DND-41 (cell line): Measurements from ENCODE around the gene IPO4.

Experiments used
- ATAC-seq: fragments of 200-7000 bp; cut with Tn5 transposase; 3 replicates; pipeline ENCODE4 v1.9.1; 2021; ENCODE audit warnings: low read depth; ENCODE audit not compliant: insufficient read depth
- DNase-seq: peaks from one replicate; pipeline ENCODE4 v3.0.0-alpha.2; 2020
- H2AFZ ChIP-seq: 2 replicates; pipeline ENCODE4 v1.6.0; 2012; ENCODE audit warnings: low read depth, low read length
- H3K27ac ChIP-seq: 2 replicates; pipeline ENCODE4 v1.5.1; 2012; ENCODE audit warnings: low read length, inconsistent platforms
- H3K27me3 ChIP-seq: fragments of 200-600 bp; sonication (generic); 2 replicates; pipeline ENCODE4 v1.6.0; 2012; ENCODE audit warnings: low read length, mild to moderate bottlenecking, inconsistent platforms; ENCODE audit not compliant: insufficient read depth, poor library complexity
- H3K36me3 ChIP-seq: 2 replicates; pipeline ENCODE4 v1.5.1; 2012; ENCODE audit warnings: low read length, inconsistent platforms; ENCODE audit not compliant: insufficient read depth
- H3K4me1 ChIP-seq: 2 replicates; pipeline ENCODE4 v1.5.1; 2012; ENCODE audit warnings: mild to moderate bottlenecking, low read length; ENCODE audit not compliant: insufficient read depth
- H3K4me2 ChIP-seq: 2 replicates; pipeline ENCODE4 v1.6.0; 2012; ENCODE audit warnings: mild to moderate bottlenecking, moderate library complexity, low read length, inconsistent platforms; ENCODE audit not compliant: insufficient read depth
- H3K4me3 ChIP-seq, 2 experiments: fragments of 200-600 bp in 1 of 2; shearing (Covaris generic) in 1 of 2; 2 replicates each; pipeline ENCODE4 v1.5.1; 2012 to 2016; ENCODE audit warnings: inconsistent platforms in 2 of 2, low read length in 2 of 2, mild to moderate bottlenecking in 2 of 2, low read depth in 1 of 2, moderate library complexity in 1 of 2
- H3K79me2 ChIP-seq: 2 replicates; pipeline ENCODE4 v1.6.0; 2012; ENCODE audit warnings: low read length, inconsistent platforms; ENCODE audit not compliant: insufficient read depth
- H3K9ac ChIP-seq: 2 replicates; pipeline ENCODE4 v1.6.0; 2012; ENCODE audit warnings: low read depth, mild to moderate bottlenecking, inconsistent platforms, low read length, moderate library complexity
- H3K9me3 ChIP-seq: 2 replicates; pipeline ENCODE4 v1.5.1; 2012; ENCODE audit warnings: low read length, moderate library complexity, mild to moderate bottlenecking, inconsistent platforms; ENCODE audit not compliant: insufficient read depth, severe bottlenecking
- H4K20me1 ChIP-seq: 2 replicates; pipeline ENCODE4 v1.6.0; 2012; ENCODE audit warnings: low read length; ENCODE audit not compliant: insufficient read depth
- CTCF ChIP-seq: IDR thresholded peaks from 2 replicates; pipeline ENCODE4 v1.5.1; 2012; ENCODE audit warnings: borderline replicate concordance, low read length, moderate library complexity, mild to moderate bottlenecking; ENCODE audit not compliant: poor library complexity, severe bottlenecking; ENCODE audit errors: extremely low read depth
- EZH2 ChIP-seq: IDR thresholded peaks from 3 replicates; pipeline ENCODE4 v1.6.1; 2012; ENCODE audit warnings: borderline replicate concordance, low read depth, mild to moderate bottlenecking, moderate library complexity, low read length, inconsistent platforms; ENCODE audit not compliant: severe bottlenecking

IPO4 gene

GRCh38 chr14:24146453-24146977 lies 42.1 kb downstream of the IPO4 start, which contains the start of gene PSME2:
PSME2 (minus strand) TSS chr14:24146610; CDS start chr14:24146581, 29 bp downstream.
- peaks cover 54% of the 10 kb centered on the region for H3K79me2 ChIP-seq
- TF ChIP-seq EZH2, result no peak
- no peak for TF ChIP-seq CTCF
- ATAC-seq (peak; percentile 73), DNase-seq (peak; percentile 97)
- H3K4me3 ChIP-seq, result peak within 1 kb of the TSS; percentile 67 to 76
- H3K36me3 ChIP-seq, result peaks cover 63% of the 10 kb centered on the region
- peak within 1 kb of the TSS; percentile 93 for H3K4me2 ChIP-seq
- no peaks in the 10 kb centered on the region for H3K9me3 ChIP-seq
- H2AFZ ChIP-seq, result peak within 1 kb of the TSS; percentile 81
- H3K27me3 ChIP-seq, result no peaks in the 10 kb centered on the region
- H3K4me1 ChIP-seq, result peaks cover 67% of the 10 kb centered on the region
- peak within 1 kb of the TSS; percentile 81 for H3K9ac ChIP-seq
- peaks cover 28% of the 10 kb centered on the region for H4K20me1 ChIP-seq
- peak within 1 kb of the TSS; percentile 92 for H3K27ac ChIP-seq

GRCh38 chr14:24145690-24146452 lies 42.7 kb downstream of the IPO4 start:
- peaks cover 60% of the 10 kb centered on the region for H3K36me3 ChIP-seq
- peak overlapping the region; percentile 81 for H3K9ac ChIP-seq
- no peak for DNase-seq
- no peak for ATAC-seq
- peaks cover 28% of the 10 kb centered on the region for H4K20me1 ChIP-seq
- H3K4me3 ChIP-seq, result peak overlapping the region; percentile 67 to 76
- peaks cover 67% of the 10 kb centered on the region for H3K4me1 ChIP-seq
- TF ChIP-seq EZH2, result no peak
- TF ChIP-seq CTCF, result no peak
- peak overlapping the region; percentile 92 for H3K27ac ChIP-seq
- H2AFZ ChIP-seq, result peak overlapping the region; percentile 80
- no peaks in the 10 kb centered on the region for H3K9me3 ChIP-seq
- H3K27me3 ChIP-seq, result no peaks in the 10 kb centered on the region
- peaks cover 58% of the 10 kb centered on the region for H3K79me2 ChIP-seq
- H3K4me2 ChIP-seq, result peak overlapping the region; percentile 93

GRCh38 chr14:24145219-24145618 lies 43.4 kb downstream of the IPO4 start:
- Histone ChIP-seq H3K9me3 (no peaks in the 10 kb centered on the region), H4K20me1 (peaks cover 26% of the 10 kb centered on the region), H3K4me1 (peaks cover 69% of the 10 kb centered on the region), H3K9ac (peak overlapping the region; percentile 81), H3K4me3 (peak overlapping the region; percentile 67 to 76; a peak in 3 of 4 replicates), H3K27ac (peak overlapping the region; percentile 92), H3K4me2 (peak overlapping the region; percentile 93), H2AFZ (no peak overlapping the region), H3K27me3 (no peaks in the 10 kb centered on the region), H3K36me3 (peaks cover 56% of the 10 kb centered on the region), H3K79me2 (peaks cover 65% of the 10 kb centered on the region)
- DNase-seq (no peak), ATAC-seq (no peak)
- TF ChIP-seq CTCF (no peak), EZH2 (no peak)
